ENCODE data around the gene LLGL2.
"Not testable (repeated sequence)": the region's sequence is repeated elsewhere in the genome, so short reads cannot be mapped to it uniquely, and the experiment has no call there.

The LLGL2 gene

DNA sequence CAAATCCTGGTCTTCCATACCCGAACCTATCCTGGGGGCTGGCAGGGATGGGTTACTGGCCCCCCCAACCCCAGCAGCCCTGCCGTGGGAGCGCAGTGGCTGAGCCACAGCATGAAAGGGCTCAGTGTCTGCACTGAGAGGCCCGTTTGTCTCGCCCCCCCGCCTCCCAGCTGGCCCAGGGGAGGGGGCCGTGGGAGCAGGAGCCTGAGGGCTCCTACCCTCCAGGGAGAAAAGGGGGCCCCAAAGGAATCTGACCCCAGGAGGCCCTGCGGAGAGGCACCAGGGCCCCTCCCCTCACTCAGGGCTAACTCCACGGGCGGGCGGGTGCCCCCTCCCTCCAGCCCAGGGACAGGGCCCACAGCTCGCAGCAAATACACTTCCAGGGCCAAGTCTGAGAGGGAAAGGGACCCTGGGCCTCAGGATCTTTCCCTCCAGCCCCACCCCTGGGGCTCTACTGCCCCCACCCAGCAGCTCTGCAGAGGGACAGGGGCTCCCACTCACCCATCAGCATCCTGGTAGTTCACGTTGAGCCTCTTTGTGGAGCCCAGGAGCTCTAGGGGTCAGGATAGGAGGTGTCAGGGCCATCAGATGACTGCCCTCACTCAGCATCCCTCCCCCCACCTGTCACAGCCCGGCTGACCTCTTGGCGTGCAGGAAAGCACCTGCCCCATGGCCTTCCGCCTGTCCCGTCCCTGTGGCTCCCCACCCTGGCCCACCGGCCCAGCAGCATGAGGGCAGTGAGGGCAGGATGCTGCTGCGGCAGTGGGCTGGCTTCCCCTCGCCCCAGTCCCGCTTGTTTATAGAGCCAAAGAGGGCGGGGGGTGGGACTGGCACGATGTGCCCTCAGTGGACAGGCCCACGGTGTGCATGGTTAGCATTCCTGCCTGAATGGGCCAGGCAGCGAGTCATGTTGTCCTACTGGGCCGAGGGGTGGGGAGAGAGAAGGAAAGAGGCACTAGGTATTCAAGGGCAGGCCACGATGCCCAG, 17.5 kb upstream of the LLGL2 start:
- no peak for DNase-seq (ENCODE audit: low spot score)

DNA sequence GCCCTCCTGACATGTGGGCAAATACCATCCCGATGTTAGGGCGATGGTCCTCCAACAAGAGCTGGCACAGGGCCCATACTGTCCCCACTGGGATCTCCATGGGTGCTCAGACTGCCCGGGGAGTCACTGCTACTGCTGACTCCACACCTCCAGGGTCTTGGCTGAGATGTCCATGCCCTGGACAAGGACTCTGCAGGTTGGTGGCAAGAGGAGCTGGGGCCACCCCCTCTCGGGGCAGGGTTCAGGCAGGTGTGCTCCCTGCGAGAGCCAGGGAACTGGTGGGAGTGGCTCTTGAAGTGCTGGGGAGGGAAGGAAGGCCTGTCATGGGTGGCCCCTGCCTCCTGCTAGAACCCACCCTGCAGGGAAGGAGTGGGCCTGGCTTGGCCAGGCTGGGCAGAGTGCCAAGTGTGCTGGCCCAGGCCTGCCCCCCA, 16.6 kb upstream of the LLGL2 start:
- no peak for DNase-seq (ENCODE audit: low spot score)

DNA sequence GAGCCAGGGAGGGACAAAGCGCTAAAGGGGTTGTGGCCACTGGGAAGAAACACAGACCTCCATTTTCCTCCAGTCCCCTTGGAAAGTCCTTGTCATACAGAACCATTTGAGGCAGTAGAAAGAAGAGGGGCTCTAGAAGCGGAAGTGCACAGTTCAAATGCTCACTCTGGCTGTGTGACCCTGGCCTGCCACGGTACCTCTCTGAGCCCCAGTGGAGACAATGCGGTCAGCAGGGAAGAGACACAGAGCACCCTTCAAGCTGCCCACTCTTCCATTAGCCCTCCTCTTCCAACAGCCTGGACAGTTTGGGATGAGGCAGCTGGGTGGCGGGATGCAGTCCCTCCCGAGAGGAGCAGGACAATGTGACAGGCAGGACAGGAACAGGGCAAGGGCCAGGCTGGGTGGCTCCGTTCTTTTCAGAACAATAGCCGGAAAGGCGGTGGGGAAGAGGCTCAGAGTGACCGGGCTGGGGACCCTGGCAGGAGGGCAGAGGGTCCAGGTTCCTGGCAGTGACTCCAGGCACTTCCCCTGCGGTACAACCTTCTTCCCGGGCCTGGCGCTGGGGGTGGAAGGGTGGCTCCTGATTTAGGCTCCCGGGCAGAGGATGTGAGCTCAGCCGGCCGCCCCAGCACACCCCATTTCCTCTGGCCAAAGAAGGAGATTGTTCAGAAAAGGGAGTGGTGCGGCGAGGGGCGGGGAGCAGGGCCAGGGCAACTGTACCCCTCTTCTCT, 15.8 kb upstream of the LLGL2 start:
- no peak for DNase-seq (ENCODE audit: low spot score)

DNA sequence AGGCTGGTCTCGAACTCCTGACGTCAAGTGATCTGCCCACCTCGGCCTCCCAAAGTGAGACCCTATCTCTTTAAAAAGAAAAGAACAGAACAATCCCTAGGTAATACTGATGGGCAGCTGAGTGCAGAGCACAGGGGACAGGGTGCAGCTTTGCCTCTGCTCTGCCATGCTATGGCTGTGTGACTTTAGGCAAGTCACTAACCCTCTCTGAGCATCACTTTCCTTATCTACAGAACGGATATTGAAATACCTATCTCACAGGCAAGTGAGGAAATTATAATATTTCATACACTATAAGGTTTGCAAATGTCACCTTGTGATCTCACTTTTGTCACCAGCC, 14.3 kb upstream of the LLGL2 start:
- no peak for DNase-seq (ENCODE audit: low spot score)

DNA sequence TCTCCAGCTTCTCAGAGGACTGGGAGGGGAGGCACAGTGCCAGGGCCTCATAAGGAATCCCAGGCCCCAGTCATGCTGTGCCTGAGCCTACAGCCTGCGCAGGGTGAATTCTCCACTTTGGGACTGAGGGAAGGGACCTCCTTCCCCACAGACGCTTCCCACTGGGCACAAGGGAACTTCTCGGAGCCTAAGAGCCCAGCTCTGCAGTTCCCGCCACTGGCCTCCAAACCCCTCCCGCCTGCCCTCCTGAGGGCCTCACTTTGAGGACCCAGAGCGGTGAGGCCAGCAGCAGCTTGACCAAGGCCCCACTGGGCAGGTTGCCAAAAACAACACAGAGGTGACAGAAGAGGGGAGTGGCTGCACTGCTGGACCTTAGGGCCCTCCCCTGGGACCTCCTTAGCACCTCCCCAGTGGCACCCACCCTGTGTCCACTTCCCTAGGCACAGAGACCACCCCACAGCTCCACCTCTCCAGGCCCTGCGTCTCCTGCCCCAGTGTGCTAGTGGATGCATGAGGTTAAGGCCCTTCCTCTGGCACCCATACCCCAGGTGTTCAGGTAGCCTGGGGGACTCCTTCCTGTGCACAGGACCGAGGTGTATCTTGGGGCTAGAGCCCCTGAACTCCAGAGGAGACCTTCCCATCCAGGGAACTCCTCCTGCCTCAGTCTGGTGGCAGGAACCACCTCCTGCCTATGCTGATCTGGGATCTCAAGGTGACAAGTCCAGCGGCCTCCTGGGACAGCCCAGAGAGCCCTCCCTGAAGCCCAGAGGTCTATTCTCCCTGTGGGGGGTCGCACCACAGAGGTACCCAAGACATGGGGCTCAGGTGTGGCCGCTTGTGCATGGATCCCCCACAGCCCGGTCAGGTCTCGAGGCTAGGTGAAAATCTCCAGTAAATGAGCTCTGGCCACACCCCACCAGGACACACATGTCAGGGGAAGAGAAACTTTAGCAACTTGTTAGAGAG, 13.6 kb upstream of the LLGL2 start:
- no peak for DNase-seq (ENCODE audit: low spot score)

DNA sequence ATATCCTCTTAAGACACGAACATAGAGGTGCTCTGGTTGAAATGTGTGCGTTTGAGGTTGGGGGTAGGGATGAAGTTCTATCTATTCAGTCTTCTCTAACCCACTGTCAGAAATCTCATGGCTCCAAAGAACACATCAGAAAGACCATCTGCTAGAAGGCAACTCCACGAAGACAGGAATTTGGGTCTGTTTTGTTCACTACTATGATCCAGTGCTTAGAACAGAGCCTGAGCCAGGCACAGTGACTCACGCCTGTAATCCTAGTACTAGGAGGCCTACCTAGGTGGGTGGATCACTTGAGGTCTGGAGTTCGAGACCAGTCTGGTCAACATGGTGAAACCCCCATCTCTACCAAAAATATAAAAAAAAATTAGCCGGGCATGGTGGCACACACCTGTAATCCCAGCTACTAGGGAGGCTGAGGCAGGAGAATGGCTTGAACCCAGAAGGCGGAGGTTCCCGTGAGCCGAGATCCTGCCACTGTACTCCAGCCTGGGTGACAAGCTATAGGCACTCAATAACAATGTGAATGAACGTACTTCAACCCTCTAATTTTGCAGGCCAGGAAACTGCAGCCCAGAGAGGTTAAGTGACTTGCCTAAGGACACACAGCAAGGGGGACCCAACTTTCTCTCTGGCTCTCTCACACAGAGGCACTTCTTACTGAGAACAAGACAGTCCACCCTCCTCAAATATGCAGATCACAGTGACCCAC, 12.4 kb upstream of the LLGL2 start:
- DNase-seq (ENCODE audit: low spot score) = no peak

DNA sequence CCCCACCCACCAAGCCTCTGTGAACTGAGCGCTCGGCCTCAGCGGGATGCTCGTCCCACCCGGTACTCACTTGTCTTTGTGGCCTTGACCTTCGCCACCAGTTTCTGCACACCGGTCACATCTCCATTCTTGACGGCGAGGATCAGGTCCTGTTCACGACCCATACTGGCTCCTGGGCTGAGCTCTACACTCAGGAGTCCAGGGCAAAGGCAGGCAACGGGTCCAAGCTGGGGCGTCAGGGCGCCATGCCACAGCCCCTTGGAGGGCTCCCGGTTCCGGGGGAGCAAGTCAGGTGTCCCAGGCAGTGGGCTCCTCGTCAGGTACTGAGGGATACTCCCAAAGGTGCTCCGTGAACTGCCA, 11.9 kb upstream of the LLGL2 start:
- DNase-seq (ENCODE audit: low spot score) = no peak

DNA sequence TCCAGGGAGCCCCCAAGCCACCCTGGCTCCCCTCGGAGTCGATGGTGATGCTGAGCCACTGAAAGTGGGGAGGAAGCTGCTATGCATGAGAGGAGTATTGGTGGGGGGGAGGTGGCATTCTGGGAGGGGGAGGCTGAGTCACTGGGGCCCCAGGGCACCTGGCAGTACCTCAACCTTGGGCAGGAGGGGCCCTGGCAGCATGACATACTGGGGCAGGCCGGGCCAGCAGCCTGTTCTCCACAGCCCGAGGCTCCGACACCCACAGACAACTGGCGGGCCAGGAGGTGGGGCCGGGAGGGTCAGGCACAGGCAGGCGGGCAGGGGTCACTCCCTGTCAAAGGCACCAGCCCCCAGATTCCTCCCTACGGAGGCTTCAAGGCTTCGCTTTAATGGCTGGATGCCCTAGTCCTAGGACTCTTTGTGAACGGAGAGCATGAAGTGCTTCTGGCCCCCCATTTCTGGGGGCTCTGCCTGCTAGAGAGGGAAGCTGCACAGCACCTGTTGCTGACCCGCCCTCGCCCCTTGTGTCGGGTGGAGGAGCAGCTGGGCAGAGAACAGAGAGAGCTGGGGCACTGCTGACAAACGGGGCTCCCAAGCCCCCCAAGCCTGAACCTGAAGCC, 11.1 kb upstream of the LLGL2 start:
- no peak for DNase-seq (ENCODE audit: low spot score)

DNA sequence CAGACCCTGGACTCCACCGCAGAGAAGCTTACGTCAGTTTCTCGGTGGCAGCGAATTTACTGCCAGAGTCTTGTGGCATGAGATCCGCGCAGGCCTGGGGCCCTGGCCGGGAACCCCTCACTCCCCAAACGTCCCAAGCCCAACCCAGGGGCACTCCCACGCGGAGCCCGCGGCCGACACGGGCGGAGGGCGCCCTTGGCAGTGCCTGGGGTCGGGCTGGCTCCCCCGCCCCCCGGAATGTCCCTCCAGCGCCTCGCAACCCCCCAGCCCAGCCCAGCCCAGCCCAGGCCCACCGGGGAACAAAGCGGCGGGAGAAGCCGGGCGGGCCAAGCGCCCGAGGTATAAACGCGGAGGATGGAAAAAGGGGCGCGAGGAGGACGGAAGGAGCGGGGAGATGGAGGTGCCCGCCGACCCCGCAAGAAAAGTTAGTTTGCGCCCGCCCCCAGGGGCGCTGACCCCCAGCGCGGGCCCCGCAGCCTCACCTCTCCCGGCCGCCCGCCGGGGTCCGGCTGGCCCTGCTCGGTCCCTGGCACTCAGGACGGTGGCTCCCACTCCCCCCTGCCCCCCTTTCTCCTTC, 10.5 kb upstream of the LLGL2 start:
- DNase-seq (ENCODE audit: low spot score) = no peak

DNA sequence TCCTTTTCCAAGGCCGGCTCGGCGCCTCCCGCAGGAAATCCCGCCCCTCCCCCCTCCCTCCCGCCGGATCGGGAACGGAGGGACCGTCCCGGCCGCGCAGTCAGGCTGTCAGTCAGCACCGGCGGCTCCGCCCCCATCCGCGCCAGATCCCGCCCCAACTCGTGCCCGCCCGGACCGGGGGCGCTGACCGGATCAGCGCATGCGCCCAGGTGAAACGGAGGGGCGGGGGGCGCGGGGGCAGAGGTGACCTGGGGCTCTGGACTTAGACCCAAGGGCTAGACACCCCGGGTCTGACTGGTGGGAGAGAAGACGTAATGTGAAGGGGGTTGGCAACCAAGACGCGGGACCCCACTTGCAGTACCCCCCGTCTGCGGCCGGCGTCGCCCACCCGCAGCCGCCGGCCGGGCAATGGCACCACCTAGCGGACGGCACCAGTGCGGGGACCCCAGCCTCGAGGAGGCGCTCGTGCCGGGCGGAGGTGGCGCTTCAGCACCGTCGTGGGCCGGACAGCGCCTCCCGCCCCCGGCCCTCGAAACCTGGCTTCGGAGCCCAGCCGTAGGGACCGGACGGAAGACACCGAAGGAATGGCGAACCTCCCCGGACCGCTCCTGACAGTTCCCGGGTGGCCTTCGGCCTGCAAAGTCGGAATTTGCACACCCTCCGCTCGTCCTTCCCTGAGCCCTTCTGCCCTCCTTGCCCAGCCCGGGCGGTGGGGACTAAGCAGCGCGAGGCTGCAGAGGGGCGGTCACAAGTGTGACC, 9.8 kb upstream of the LLGL2 start, which contains the start of gene CASKIN2:
Gene CASKIN2, minus strand, starts transcription at position 42 of the 759 bp plus-strand sequence. CDS start 1,733 bp downstream, outside the sequence.
- peak; percentile 100 for DNase-seq (ENCODE audit: low spot score)

DNA sequence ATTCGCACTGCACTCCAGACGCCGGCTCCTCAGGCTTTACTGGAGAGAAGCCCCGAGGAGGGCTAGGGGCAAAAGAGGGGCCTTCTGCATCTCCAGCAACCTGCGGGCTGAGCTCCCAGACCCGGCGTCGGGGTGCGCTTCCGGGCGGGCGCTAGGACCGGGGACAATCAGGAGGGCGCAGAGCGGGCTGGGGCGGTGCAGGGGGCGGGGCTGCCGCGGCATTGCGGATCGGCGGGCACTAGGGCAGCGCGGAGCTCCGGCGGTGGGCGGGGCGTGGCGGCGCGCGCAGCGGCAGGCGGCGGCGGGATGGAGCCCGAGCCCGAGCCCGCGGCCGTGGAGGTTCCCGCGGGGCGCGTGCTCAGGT, 9.3 kb upstream of the LLGL2 start, which contains the start of gene TSEN54:
Gene TSEN54, plus strand, starts transcription at position 274 of the 364 bp plus-strand sequence. Its CDS starts 33 bp downstream, at position 307.
- peak; percentile 99 for DNase-seq (ENCODE audit: low spot score)

DNA sequence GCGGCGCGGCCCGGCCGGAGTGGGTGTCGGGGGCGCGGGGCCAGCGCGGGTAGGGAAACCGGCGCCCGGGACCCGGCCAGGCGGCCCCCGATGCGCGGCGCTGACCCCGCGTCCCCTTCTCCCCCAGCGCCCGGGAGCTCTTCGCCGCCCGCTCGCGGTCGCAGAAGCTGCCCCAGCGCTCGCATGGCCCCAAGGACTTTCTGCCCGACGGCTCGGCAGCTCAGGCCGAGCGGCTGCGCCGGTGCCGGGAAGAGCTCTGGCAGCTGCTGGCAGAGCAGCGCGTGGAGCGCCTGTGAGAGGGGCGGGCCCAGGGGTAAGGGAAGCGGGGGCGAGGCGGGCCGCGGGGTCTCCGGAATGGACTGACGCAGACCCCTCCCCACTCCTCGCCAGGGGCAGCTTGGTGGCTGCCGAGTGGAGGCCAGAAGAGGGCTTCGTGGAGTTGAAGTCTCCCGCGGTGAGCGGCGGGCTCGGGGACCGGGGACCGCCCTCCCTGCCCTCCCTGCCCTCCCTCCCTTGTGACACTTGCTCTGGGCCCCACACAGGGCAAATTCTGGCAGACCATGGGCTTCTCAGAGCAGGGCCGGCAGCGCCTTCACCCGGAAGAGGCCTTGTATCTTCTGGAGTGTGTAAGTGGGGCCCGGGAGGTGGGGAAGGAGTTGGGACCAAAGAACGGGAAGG, 8.7 kb upstream of the LLGL2 start:
- peak; percentile 72 for DNase-seq (ENCODE audit: low spot score)

DNA sequence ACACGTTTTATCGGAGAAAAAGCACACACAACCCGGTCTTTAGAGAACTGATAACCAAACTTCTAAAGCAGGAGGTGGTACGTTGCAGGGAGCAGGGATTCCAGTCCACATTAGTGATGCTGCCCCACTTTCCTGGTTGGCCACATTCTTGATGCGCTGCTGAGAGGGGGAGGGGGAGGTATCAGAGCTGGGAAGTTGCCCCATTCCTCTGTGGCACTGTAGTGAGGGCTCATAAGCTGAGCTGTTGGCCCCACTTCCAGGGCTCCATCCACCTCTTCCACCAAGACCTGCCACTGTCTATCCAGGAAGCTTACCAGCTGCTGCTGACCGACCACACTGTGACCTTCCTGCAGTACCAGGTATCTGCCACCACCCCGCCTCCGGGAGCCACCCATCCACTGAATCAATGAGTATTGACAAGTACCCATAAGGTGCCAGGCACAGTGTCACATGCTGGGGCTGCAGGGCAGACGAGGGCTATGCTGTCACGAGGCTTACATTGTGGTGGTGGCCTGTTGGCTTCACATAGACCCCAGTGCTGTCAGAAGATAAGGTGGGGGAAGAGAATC, 8.1 kb upstream of the LLGL2 start:
- DNase-seq (ENCODE audit: low spot score) = no peak

DNA sequence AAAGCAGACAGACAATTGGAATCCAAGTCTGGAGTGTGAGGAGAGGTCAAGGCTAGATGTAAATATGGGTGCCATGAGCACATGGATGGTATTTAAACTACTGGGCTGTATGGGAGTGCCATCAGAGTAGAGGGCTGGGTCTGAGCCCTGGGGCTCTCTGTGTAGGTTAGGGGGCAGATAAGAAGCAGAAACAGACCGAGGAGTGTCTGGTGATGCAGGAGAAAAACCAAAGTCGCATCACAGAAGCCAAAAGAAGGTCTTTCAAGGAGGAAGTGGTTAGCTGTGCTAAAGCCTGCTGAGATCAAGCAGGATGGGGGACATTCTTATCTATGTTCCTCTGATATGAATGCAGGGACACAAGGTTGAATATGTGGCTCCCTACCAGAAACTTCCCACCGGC, 7.3 kb upstream of the LLGL2 start:
- no peak for DNase-seq (ENCODE audit: low spot score)

DNA sequence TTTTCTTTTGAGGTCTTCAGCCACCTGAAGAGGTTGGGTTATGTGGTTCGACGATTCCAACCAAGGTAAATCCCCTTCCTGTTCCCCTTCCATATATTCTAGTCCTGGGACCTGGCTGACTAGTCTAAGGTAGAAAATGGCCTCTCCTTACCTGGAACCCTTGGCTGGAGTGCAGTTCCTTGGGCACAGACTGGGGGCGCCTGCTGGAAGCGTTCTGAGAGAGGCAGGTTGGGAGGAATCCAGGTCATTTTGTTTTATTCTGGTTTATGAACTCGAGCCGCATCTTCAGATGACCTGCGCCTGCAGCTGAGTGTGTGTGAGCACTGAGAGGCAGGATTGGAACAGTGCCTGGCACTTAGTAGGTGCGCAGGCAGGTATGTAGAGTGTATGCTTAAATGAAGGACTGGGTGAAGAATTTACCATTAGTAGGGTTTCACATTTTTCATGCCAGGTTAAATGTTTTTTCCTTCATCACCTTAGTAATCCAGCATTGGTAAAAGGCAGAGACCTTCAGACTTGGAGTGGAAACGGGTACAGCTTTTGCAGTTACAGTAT, 6.4 kb upstream of the LLGL2 start:
- no peak for DNase-seq (ENCODE audit: low spot score)

DNA sequence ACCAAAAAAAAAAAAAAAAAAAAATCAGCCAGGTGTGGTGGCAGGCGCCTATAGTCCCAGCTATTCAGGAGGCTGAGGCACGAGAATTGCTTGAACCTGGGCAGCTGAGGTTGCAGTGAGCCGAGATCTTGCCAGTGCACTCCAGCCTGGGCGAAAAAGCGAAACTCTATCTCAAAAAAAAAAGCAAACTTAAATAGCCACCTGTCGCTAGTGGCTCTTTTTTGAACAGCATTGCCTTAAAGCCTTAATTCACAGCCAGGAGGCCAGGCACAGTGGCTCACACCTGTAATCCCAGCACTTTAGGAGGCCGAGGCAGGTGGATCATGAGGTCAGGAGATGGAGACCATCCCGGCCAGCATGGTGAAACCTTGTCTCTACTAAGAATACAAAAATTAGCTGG, 5.1 kb upstream of the LLGL2 start:
- DNase-seq (ENCODE audit: low spot score) = not testable (repeated sequence)

DNA sequence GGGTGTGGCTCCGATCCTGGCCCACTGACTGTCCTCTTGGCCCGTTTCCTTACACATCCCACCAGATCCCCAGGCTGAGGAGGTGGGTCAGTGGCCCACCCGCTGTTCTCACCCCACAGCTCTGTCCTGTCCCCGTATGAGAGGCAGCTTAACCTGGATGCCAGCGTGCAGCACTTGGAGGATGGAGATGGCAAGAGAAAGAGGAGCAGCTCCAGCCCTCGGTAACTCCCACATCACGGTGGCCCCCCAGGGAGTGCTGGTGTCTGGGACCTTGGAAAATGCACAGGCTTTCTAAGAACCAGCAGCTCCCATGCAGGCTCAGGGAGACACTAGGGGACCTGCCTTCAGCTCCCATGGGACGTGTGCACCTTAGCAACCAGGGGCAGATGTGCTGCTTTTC, 4.2 kb upstream of the LLGL2 start:
- no peak for DNase-seq (ENCODE audit: low spot score)

DNA sequence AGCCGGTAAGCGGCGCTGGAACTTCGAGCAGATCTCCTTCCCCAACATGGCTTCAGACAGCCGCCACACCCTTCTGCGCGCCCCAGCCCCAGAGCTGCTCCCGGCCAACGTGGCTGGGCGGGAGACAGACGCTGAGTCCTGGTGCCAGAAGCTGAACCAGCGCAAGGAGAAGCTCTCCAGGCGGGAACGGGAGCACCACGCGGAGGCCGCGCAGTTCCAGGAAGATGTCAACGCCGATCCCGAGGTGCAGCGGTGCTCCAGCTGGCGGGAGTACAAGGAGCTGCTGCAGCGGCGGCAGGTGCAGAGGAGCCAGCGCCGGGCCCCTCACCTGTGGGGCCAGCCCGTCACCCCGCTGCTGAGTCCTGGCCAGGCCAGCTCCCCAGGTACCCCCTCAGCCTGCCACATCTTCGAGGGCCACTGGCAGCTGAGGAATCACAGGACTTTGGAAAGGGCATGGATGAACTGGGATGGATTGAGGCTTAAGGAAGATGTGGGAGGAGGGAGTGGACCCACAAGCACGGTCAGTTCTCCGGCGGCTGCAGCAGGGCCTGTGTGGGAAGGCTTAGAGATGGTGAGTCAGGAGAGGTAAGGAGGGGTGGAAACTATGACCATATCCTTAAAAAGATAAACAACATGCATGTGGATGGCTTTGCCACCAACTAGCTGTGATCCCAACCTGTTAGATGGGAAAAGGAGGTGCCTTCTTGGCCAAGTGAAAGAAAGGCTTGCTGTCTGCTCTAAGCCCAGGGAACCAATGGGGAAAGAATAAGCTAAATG, 3.4 kb upstream of the LLGL2 start:
- DNase-seq (ENCODE audit: low spot score) = no peak

All from AG08396 (cell line).